ENCODE results near the gene ADAMTS14. TPM values are rescaled to one million over a fixed set of nuclear protein-coding genes. Genes with fewer than 3 reads are reported as not detected.

ADAMTS14 gene
- total RNA-seq, 4 donors from 2014 or later, result 4.2 to 12.1 (median 7.4) TPM

DNA sequence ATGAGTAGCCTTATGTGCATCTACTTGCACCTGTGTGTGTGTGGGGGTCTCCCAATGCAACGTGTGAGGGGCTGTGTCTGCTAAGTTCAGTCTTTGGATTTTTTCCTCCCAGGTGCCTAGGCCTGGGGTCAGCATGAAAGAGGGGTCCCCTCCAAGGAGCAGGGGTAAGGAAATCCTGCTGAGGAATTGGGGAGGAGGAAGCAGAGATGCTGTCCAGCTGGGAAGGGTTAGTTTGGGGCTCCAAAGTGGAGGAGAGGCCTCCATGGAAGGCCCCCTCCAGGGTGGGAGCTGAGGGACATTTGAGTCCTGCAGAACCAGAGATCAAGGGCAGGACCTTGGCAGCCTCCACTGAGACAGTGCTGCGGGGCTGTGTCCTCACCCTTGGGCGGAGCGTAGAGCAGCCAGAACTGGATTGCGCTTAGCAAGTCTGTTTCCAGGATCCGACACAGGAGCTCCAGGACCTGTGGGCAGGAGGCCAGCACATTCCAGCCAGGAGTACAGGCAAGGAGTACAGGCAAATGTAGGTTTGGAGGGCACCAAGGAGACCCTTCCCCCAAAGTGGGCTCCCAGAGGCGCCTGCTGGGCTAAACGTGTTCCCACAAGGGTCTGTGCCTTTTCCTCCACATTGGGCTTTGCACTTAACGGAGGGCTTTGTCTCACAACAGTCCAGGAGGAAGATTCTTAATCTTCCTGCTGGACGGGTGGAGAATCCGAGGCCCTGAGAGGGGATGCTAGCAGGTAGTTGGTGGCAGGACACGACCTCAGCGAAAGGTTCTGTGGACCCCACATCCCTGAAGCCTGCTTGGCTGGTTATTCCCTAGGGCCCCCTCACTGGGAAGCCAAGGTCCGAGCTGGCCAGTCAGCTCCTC is 102.7 kb downstream of the ADAMTS14 start:
- DNase-seq (ENCODE audit: low spot score in 2 of 2), result no peak
- no peaks in the 10 kb centered on the region for H3K36me3 ChIP-seq

GRCh38 chr10:70775679-70776454 is 103.6 kb downstream of the ADAMTS14 start:
- H3K27me3 ChIP-seq, result no peaks in the 10 kb centered on the region
- H3K36me3 ChIP-seq, result no peaks in the 10 kb centered on the region
- H3K4me1 ChIP-seq, result peaks cover 0 to 13% (median 0%) of the 10 kb centered on the region in 4 donors
- no peaks in the 10 kb centered on the region for H3K9me3 ChIP-seq
- TF ChIP-seq CTCF (IDR thresholded peaks at IDR 0.05), result no peak
- WGBS, 2 donors, result 90 to 93% methylated on average over 7 to 12 of the region's 13 CpGs
- no peak for DNase-seq (ENCODE audit: low spot score in 2 of 2)
- no peak overlapping the region for H3K4me3 ChIP-seq
- no peak overlapping the region for H3K27ac ChIP-seq

More for the DNA sequence above, 102.7 kb downstream of the ADAMTS14 start:
- WGBS, 2 donors, result 76 to 77% methylated on average over 7 to 12 of the region's 14 CpGs
- no peak overlapping the region for H3K27ac ChIP-seq
- H3K27me3 ChIP-seq, result no peaks in the 10 kb centered on the region
- H3K4me3 ChIP-seq, result no peak overlapping the region
- peaks cover 0 to 10% (median 0%) of the 10 kb centered on the region in 4 donors for H3K4me1 ChIP-seq
- TF ChIP-seq EP300 (IDR thresholded peaks at IDR 0.05) (no peak), CTCF (IDR thresholded peaks at IDR 0.05) (no peak), POLR2A (IDR thresholded peaks at IDR 0.05) (no peak)
- H3K9me3 ChIP-seq, result no peaks in the 10 kb centered on the region

GRCh38 chr10:70776455-70777005 is 104.2 kb downstream of the ADAMTS14 start:
- Histone ChIP-seq H3K36me3 (no peaks in the 10 kb centered on the region), H3K4me3 (no peak overlapping the region), H3K27me3 (no peaks in the 10 kb centered on the region), H3K27ac (no peak overlapping the region), H3K4me1 (peaks cover 0 to 13% (median 0%) of the 10 kb centered on the region in 4 donors), H3K9me3 (no peaks in the 10 kb centered on the region)
- 88 to 95% methylated on average over 9 to 11 of the region's 11 CpGs for WGBS, 2 donors
- no peak for TF ChIP-seq POLR2A (IDR thresholded peaks at IDR 0.05)
- no peak for DNase-seq (ENCODE audit: low spot score in 2 of 2)

DNA sequence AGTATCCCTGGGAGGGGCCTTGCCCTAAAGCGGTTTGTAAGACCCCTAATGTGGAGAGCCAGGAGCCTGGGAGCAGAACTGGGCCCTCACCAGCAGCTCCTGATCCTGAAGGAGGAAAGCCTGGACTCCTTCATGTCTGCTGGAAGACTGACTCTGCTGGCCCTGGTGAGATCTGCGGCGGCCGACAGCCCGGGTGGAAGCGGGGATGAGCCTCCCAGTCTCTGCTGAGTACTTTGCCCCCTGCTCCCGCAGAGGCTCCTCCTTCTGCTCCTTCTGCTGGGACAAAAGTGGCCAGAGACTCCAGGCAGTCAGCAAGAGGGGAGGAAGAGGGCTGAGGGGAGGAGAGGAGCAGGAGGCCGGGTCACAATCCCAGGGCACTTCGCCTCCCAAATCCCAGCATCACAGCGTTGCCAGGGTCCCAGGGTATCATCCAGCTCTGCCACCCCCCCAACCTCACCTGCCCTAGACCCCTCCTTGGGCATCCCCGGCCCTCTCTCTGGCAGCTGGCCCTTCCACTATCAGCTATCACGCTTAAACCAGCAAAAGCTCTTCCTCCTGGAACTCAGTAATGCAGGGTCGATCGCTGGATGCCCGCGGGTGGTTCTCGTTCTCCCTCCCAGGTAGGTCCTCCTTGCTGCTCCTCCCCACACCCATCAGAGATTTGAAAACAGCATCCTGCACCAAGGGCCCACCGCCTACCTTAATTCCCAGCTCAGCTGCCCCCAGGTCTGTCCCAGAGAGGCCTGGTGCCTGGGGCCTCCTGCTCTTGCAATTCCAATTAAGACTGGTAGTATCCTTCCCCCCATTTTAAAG is 105.0 kb downstream of the ADAMTS14 start:
- TF ChIP-seq POLR2A (IDR thresholded peaks at IDR 0.05) (no peak), EP300 (IDR thresholded peaks at IDR 0.05) (no peak), CTCF (IDR thresholded peaks at IDR 0.05) (no peak)
- 89 to 94% methylated on average over 18 of the region's 18 CpGs for whole genome bisulfite sequencing, 2 donors
- Histone ChIP-seq H3K36me3 (no peaks in the 10 kb centered on the region), H3K27me3 (no peaks in the 10 kb centered on the region), H3K27ac (no peak overlapping the region), H3K4me1 (peaks cover 0 to 13% (median 0%) of the 10 kb centered on the region in 4 donors), H3K4me3 (no peak overlapping the region), H3K9me3 (no peaks in the 10 kb centered on the region)
- DNase-seq (ENCODE audit: low spot score in 2 of 2), result no peak

DNA sequence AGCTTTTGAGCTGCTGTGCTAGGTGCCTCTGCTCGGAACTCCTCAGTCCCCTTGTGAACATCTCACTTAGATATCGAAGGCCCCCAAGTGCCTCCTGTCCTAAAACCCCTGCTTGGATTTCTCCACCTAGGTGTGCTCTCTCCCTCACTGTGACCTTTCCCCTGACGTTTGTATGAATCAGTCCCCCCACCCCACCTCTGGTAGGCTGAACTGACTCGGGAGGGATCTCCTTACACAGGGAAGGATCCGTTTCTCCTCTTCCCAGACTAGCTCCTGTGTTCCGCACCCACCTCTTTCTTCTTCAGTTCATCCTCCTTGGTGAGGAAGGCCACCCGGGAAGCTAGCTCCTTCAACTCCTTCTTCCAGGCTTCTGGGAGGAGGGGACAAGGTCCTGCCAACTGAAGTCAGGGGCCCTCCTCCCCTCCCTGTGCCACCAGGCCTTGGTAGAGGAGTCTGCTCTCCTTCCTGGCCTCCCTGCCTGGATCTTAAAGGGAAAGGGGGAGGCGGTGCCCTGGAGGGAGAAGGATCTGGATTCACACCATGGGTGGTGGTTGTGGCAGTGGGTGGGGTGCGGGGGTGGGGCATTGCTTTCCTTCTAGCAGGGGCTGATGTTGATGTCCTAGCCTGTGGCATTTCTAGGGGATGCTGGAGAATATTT is 106.1 kb downstream of the ADAMTS14 start:
- H3K9me3 ChIP-seq, result no peaks in the 10 kb centered on the region
- WGBS, 2 donors, result 73 to 76% methylated on average over 8 to 9 of the region's 9 CpGs
- no peaks in the 10 kb centered on the region for H3K36me3 ChIP-seq
- H3K27me3 ChIP-seq, result no peaks in the 10 kb centered on the region
- no peak overlapping the region for H3K27ac ChIP-seq
- TF ChIP-seq POLR2A (IDR thresholded peaks at IDR 0.05), result no peak
- no peak for TF ChIP-seq CTCF (IDR thresholded peaks at IDR 0.05)
- TF ChIP-seq EP300 (IDR thresholded peaks at IDR 0.05), result no peak
- no peak for DNase-seq (ENCODE audit: low spot score in 2 of 2)
- H3K4me1 ChIP-seq, result peaks cover 0 to 13% (median 0%) of the 10 kb centered on the region in 4 donors
- H3K4me3 ChIP-seq, result no peak overlapping the region

Data from tibial nerve (tissue), 4 donors.